Liver (tissue), 10 donors: ENCODE results near the gene DDX55. TPM values are rescaled to one million over a fixed set of nuclear protein-coding genes. Genes with fewer than 3 reads are reported as not detected.

ENCODE experiments used
- DNase-seq: peaks from one replicate; pipeline ENCODE4 v3.0.0-alpha.2; 2017; ENCODE audit warnings: low spot score
- H3K27ac ChIP-seq, 2 donors: one replicate each; pipeline ENCODE4 v1.7.0; 2013; ENCODE audit warnings: inconsistent platforms in 2 of 2, low read length in 2 of 2, control low read depth in 1 of 2, low read depth in 1 of 2, mild to moderate bottlenecking in 1 of 2
- H3K27me3 ChIP-seq, 4 donors: one replicate each; pipeline versions ENCODE4 v1.6.1 to v1.7.0; 2013; ENCODE audit warnings: low read length in 3 of 4, inconsistent platforms in 1 of 4, mild to moderate bottlenecking in 1 of 4, moderate library complexity in 1 of 4; ENCODE audit not compliant: control insufficient read depth in 4 of 4, insufficient read depth in 4 of 4
- H3K36me3 ChIP-seq, 4 donors: one replicate each; pipeline versions ENCODE4 v1.6.1 to v1.7.0; 2013; ENCODE audit warnings: low read length in 3 of 4, mild to moderate bottlenecking in 3 of 4, low read depth in 1 of 4, moderate library complexity in 1 of 4; ENCODE audit not compliant: control insufficient read depth in 4 of 4, insufficient read depth in 3 of 4
- H3K4me1 ChIP-seq, 4 donors: one replicate each; pipeline versions ENCODE4 v1.6.1 to v1.7.0; 2013; ENCODE audit warnings: low read length in 3 of 4, mild to moderate bottlenecking in 3 of 4, moderate library complexity in 1 of 4; ENCODE audit not compliant: control insufficient read depth in 4 of 4, insufficient read depth in 4 of 4
- H3K4me3 ChIP-seq, 3 donors: one replicate each; pipeline versions ENCODE4 v1.6.1 to v1.7.0; 2013; ENCODE audit warnings: low read length in 3 of 3, control low read depth in 1 of 3, low read depth in 1 of 3, mild to moderate bottlenecking in 1 of 3
- H3K9ac ChIP-seq, 2 donors: one replicate each; pipeline ENCODE4 v1.7.0; 2013; ENCODE audit warnings: low read length in 2 of 2, mild to moderate bottlenecking in 2 of 2, moderate library complexity in 2 of 2, control low read depth in 1 of 2, low read depth in 1 of 2
- H3K9me3 ChIP-seq, 4 donors: one replicate each; pipeline versions ENCODE4 v1.6.1 to v1.7.0; 2013; ENCODE audit warnings: low read length in 3 of 4; ENCODE audit not compliant: control insufficient read depth in 4 of 4
- FOXA1 ChIP-seq: IDR thresholded peaks from 2 replicates; pipeline ENCODE4 v1.6.1; 2016; ENCODE audit warnings: antibody characterized with exemption
- GABPA ChIP-seq, 2 donors: IDR thresholded peaks in 1 of 2; conservative IDR thresholded peaks in 1 of 2; 2 replicates each; pipeline ENCODE4 v1.6.1; 2016; ENCODE audit warnings: antibody characterized with exemption in 2 of 2, mild to moderate bottlenecking in 1 of 2, moderate library complexity in 1 of 2
- HNF4A ChIP-seq, 2 donors: conservative IDR thresholded peaks; 2 replicates each; pipeline ENCODE4 v1.6.1; 2016; ENCODE audit warnings: antibody characterized with exemption in 2 of 2, mild to moderate bottlenecking in 2 of 2
- HNF4G ChIP-seq: IDR thresholded peaks from 2 replicates; pipeline ENCODE4 v1.6.1; 2016; ENCODE audit warnings: antibody characterized with exemption
- JUND ChIP-seq, 2 donors: IDR thresholded peaks; 2 replicates each; pipeline ENCODE4 v1.6.1; 2016; ENCODE audit warnings: antibody characterized with exemption in 2 of 2
- NR2F2 ChIP-seq: IDR thresholded peaks from 2 replicates; pipeline ENCODE4 v1.6.1; 2016; ENCODE audit warnings: antibody characterized with exemption
- RXRA ChIP-seq, 2 donors: IDR thresholded peaks; 2 replicates each; pipeline ENCODE4 v1.6.1; 2017 to 2018; ENCODE audit warnings: antibody characterized with exemption in 2 of 2, mild to moderate bottlenecking in 1 of 2
- SP1 ChIP-seq: IDR thresholded peaks from 2 replicates; pipeline ENCODE4 v1.6.1; 2018; ENCODE audit warnings: antibody characterized with exemption, mild to moderate bottlenecking
- TAF1 ChIP-seq: conservative IDR thresholded peaks from 2 replicates; pipeline ENCODE4 v1.6.1; 2016; ENCODE audit warnings: antibody characterized with exemption, mild to moderate bottlenecking
- YY1 ChIP-seq: IDR thresholded peaks from 2 replicates; pipeline ENCODE4 v1.6.1; 2016; ENCODE audit warnings: antibody characterized with exemption, mild to moderate bottlenecking
- WGBS: extraction: QIAGEN DNeasy Blood & Tissue Kit; methylation state at CpG from one replicate; pipeline ENCODE4 v1.1.7; 2013; 5-methylcytosine and 5-hydroxymethylcytosine counted together
- polyA plus RNA-seq, 2 donors: library from polyadenylated mRNA; stranded (reverse) in 1 of 2; unstranded in 1 of 2; fragments of 200-250 nt in 1 of 2; fragments of >200 nt in 1 of 2; fragmentation: Nextera tagmentation in 1 of 2; extraction: Ambion mirVana in 1 of 2; gene quantifications; one replicate each; pipeline versions ENCODE4 v1.2.1 to v1.2.3, GENCODE V29; 2013 to 2015
- small RNA-seq: library from RNA; depleted of rRNA; stranded (forward); fragments of <200 nt; gene quantifications from one replicate; pipeline ENCODE3, GENCODE V24; 2014
- total RNA-seq, 2 donors: library from RNA; depleted of rRNA; stranded (reverse); fragments of >200 nt; gene quantifications; one replicate each; pipeline ENCODE4 v1.2.3, GENCODE V29; 2014
- TF ChIP-seq, protein P1 (sequence below): IDR thresholded peaks from 2 replicates; pipeline ENCODE4 v1.6.1; 2016; ENCODE audit warnings: antibody characterized with exemption, mild to moderate bottlenecking
- TF ChIP-seq, protein P2 (sequence below): IDR thresholded peaks from 2 replicates; pipeline ENCODE4 v1.6.1; 2016; ENCODE audit warnings: antibody characterized with exemption
- TF ChIP-seq, protein P3 (sequence below): fragments of 150-350 bp; IDR thresholded peaks from 2 replicates; pipeline ENCODE4 v1.5.1; 2017; ENCODE audit warnings: improper control_type of control experiment, low read depth, low read length; ENCODE audit not compliant: missing input control
- donor health status: healthy.
- donor health status: healthy.
- donor health status: healthy.
- donor health status: healthy.
- donor health status: healthy.

DDX55 gene
- total and polyA plus RNA-seq, 4 donors: 6.9 to 13.4 (median 9.6) TPM

DNA sequence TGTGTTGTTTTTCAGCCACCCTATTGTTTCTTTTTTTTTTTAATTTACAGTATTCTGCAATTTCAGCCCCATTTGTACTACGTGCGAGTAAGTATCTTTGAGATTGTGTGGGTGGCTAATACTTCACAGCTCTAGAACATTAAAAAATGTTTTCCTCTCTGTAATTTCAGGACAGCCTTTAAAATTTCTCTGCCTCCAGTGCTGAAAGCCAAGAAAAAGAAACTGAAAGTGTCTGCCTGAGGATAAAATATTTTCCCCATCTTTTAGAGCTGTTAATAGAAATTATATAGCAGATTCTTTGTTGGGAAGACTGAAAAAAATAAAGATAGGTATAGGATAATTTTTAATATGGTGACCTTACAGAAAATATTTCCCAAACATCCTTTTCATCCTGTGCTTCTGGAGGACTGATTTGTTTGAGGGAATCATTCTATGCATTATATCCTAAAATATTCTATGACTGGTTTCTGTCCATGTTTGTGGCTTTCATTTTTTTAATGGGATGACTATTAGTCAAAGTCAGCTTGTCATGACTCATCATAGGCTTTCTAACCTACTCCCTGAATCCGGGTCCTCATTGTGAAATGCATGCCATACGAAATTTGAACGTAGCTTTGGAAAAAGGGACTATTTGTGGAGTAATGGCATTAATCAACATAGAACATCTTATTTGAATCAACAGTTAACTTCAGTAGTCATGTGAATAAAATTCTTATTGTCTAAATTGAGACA is 58.3 kb downstream of the DDX55 start (continued):
- TF ChIP-seq, protein P1, sequence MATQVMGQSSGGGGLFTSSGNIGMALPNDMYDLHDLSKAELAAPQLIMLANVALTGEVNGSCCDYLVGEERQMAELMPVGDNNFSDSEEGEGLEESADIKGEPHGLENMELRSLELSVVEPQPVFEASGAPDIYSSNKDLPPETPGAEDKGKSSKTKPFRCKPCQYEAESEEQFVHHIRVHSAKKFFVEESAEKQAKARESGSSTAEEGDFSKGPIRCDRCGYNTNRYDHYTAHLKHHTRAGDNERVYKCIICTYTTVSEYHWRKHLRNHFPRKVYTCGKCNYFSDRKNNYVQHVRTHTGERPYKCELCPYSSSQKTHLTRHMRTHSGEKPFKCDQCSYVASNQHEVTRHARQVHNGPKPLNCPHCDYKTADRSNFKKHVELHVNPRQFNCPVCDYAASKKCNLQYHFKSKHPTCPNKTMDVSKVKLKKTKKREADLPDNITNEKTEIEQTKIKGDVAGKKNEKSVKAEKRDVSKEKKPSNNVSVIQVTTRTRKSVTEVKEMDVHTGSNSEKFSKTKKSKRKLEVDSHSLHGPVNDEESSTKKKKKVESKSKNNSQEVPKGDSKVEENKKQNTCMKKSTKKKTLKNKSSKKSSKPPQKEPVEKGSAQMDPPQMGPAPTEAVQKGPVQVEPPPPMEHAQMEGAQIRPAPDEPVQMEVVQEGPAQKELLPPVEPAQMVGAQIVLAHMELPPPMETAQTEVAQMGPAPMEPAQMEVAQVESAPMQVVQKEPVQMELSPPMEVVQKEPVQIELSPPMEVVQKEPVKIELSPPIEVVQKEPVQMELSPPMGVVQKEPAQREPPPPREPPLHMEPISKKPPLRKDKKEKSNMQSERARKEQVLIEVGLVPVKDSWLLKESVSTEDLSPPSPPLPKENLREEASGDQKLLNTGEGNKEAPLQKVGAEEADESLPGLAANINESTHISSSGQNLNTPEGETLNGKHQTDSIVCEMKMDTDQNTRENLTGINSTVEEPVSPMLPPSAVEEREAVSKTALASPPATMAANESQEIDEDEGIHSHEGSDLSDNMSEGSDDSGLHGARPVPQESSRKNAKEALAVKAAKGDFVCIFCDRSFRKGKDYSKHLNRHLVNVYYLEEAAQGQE: no peak
- TF ChIP-seq NR2F2: no peak
- no peak for TF ChIP-seq RXRA (IDR thresholded peaks at IDR 0.05)
- no peak for TF ChIP-seq YY1
- no peak for TF ChIP-seq SP1
- no peak for TF ChIP-seq GABPA (IDR thresholded peaks at IDR 0.05 in 1 of 2, conservative IDR thresholded peaks at IDR 0.05 in 1 of 2)
- TF ChIP-seq HNF4A (conservative IDR thresholded peaks at IDR 0.05): no peak

DNA sequence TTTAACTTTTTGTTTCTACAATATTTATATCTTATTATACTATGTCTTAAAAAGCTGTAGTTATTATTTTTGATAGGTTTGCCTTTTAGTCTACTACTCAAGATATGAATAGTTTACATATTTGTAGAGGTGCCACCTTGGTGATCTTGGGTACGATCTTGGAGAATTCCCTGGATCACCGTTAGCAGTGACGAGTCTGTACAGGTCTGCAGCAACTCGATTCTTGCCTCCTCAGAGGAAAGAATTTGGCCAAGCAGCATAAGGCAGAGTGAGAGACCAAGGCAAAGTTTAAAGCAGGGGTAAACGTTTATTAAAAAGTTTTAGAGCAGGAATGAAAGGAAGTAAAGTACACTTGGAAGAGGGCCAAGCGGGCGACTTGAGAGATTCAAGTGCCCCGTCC is 65.9 kb downstream of the DDX55 start:
- 81% methylated on average over 8 of the region's 8 CpGs for WGBS
- DNase-seq: no peak
- no peak overlapping the region for H3K4me3 ChIP-seq

More for the DNA sequence above, 65.9 kb downstream of the DDX55 start:
- Histone ChIP-seq H3K27ac (no peak overlapping the region), H3K4me1 (peaks cover 2 to 15% (median 10%) of the 10 kb centered on the region in 4 donors), H3K36me3 (peaks cover 0 to 5% (median 3%) of the 10 kb centered on the region in 4 donors), H3K27me3 (no peaks in the 10 kb centered on the region), H3K9ac (no peak overlapping the region), H3K9me3 (no peaks in the 10 kb centered on the region)
- no peak for TF ChIP-seq TAF1
- no peak for TF ChIP-seq HNF4A (conservative IDR thresholded peaks at IDR 0.05)
- TF ChIP-seq, protein P2, sequence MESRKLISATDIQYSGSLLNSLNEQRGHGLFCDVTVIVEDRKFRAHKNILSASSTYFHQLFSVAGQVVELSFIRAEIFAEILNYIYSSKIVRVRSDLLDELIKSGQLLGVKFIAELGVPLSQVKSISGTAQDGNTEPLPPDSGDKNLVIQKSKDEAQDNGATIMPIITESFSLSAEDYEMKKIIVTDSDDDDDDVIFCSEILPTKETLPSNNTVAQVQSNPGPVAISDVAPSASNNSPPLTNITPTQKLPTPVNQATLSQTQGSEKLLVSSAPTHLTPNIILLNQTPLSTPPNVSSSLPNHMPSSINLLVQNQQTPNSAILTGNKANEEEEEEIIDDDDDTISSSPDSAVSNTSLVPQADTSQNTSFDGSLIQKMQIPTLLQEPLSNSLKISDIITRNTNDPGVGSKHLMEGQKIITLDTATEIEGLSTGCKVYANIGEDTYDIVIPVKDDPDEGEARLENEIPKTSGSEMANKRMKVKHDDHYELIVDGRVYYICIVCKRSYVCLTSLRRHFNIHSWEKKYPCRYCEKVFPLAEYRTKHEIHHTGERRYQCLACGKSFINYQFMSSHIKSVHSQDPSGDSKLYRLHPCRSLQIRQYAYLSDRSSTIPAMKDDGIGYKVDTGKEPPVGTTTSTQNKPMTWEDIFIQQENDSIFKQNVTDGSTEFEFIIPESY: no peak
- no peak for TF ChIP-seq FOXA1
- no peak for TF ChIP-seq JUND (IDR thresholded peaks at IDR 0.05)
- TF ChIP-seq YY1: no peak
- TF ChIP-seq SP1: no peak
- TF ChIP-seq, protein P3, sequence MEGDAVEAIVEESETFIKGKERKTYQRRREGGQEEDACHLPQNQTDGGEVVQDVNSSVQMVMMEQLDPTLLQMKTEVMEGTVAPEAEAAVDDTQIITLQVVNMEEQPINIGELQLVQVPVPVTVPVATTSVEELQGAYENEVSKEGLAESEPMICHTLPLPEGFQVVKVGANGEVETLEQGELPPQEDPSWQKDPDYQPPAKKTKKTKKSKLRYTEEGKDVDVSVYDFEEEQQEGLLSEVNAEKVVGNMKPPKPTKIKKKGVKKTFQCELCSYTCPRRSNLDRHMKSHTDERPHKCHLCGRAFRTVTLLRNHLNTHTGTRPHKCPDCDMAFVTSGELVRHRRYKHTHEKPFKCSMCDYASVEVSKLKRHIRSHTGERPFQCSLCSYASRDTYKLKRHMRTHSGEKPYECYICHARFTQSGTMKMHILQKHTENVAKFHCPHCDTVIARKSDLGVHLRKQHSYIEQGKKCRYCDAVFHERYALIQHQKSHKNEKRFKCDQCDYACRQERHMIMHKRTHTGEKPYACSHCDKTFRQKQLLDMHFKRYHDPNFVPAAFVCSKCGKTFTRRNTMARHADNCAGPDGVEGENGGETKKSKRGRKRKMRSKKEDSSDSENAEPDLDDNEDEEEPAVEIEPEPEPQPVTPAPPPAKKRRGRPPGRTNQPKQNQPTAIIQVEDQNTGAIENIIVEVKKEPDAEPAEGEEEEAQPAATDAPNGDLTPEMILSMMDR: no peak
- TF ChIP-seq, protein P1: no peak
- no peak for TF ChIP-seq HNF4G

Small RNA genes within 50 kb of the gene (small RNA-seq; reads per million reads assigned to genes)
- 0.71 reads per million, percentile 69 among the genes with 10 or more reads in this experiment for gene SNORA9B

Other genes starting within 250 kb of the DDX55 start
- 10 to 100 TPM; 13.1 to 19.8 TPM for gene SBNO1, start 237.3 kb upstream of the DDX55 start, total RNA-seq
- gene SBNO1, start 237.3 kb upstream of the DDX55 start, polyA plus RNA-seq: 1 to 10 TPM; 4.0 to 7.8 TPM
- gene KMT5A, start 218.0 kb upstream of the DDX55 start, total RNA-seq: 10 to 100 TPM; 13.8 to 49.0 TPM
- 10 to 100 TPM in 1 of 2 donors, 1 to 10 TPM in 1; 4.7 to 10.1 TPM for gene KMT5A, start 218.0 kb upstream of the DDX55 start, polyA plus RNA-seq
- gene RILPL2, start 165.4 kb upstream of the DDX55 start, total RNA-seq: 1 to 10 TPM; 1.8 TPM
- gene RILPL2, start 165.4 kb upstream of the DDX55 start, polyA plus RNA-seq: 1 to 10 TPM; 2.1 TPM
- gene SNRNP35, start 144.0 kb upstream of the DDX55 start, total RNA-seq: 10 to 100 TPM in 1 of 2 donors, 1 to 10 TPM in 1; 9.0 to 12.7 TPM
- gene SNRNP35, start 144.0 kb upstream of the DDX55 start, polyA plus RNA-seq: 10 to 100 TPM in 1 of 2 donors, 1 to 10 TPM in 1; 9.6 to 13.3 TPM
- 1 to 10 TPM; 1.5 to 2.6 TPM for gene RILPL1, start 68.4 kb upstream of the DDX55 start, total RNA-seq
- gene RILPL1, start 68.4 kb upstream of the DDX55 start, polyA plus RNA-seq: 1 to 10 TPM; 1.3 to 2.7 TPM
- gene TMED2, start 17.5 kb upstream of the DDX55 start, total RNA-seq: 100 to 1,000 TPM; 200 to 369 TPM
- 100 to 1,000 TPM; 149 to 253 TPM for gene TMED2, start 17.5 kb upstream of the DDX55 start, polyA plus RNA-seq
- gene EIF2B1, start 31.6 kb downstream of the DDX55 start, total RNA-seq: 10 to 100 TPM; 15.1 to 34.5 TPM
- gene EIF2B1, start 31.6 kb downstream of the DDX55 start, polyA plus RNA-seq: 10 to 100 TPM; 14.0 to 19.0 TPM
- 10 to 100 TPM; 18.1 to 18.3 TPM for gene GTF2H3, start 31.7 kb downstream of the DDX55 start, total RNA-seq
- 1 to 10 TPM; 5.8 to 8.4 TPM for gene GTF2H3, start 31.7 kb downstream of the DDX55 start, polyA plus RNA-seq
- gene TCTN2, start 69.0 kb downstream of the DDX55 start, total RNA-seq: 1 to 10 TPM; 1.5 to 1.9 TPM
- gene TCTN2, start 69.0 kb downstream of the DDX55 start, polyA plus RNA-seq: under 1 TPM; 0.38 to 0.80 TPM
- 10 to 100 TPM; 15.6 to 22.9 TPM for gene ATP6V0A2, start 110.3 kb downstream of the DDX55 start, total RNA-seq
- 1 to 10 TPM; 3.1 to 5.2 TPM for gene ATP6V0A2, start 110.3 kb downstream of the DDX55 start, polyA plus RNA-seq
- gene DNAH10, start 160.2 kb downstream of the DDX55 start, total RNA-seq: under 1 TPM; 0.05 to 0.08 TPM
- gene DNAH10, start 160.2 kb downstream of the DDX55 start, polyA plus RNA-seq: under 1 TPM; 0.05 to 0.47 TPM